Measurements from ENCODE around the gene THSD4.

Gene THSD4

DNA sequence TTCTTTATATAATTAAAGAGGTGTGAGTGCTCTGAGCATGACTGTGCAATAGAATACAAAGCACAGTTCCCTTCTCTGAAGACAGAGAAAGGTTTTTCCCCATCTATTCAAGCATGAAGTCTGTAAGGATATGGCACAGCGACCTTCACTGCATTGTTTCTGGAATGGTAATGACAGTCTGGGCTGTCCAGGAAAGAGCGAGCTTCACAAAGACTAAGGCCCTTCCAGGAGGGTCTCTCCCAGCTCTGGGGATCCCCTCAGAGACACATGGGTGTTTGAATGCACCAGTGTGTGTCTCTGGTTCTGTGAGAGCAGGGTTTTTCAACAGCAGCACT, 515.2 kb downstream of the THSD4 start:
- TF ChIP-seq, protein P1, sequence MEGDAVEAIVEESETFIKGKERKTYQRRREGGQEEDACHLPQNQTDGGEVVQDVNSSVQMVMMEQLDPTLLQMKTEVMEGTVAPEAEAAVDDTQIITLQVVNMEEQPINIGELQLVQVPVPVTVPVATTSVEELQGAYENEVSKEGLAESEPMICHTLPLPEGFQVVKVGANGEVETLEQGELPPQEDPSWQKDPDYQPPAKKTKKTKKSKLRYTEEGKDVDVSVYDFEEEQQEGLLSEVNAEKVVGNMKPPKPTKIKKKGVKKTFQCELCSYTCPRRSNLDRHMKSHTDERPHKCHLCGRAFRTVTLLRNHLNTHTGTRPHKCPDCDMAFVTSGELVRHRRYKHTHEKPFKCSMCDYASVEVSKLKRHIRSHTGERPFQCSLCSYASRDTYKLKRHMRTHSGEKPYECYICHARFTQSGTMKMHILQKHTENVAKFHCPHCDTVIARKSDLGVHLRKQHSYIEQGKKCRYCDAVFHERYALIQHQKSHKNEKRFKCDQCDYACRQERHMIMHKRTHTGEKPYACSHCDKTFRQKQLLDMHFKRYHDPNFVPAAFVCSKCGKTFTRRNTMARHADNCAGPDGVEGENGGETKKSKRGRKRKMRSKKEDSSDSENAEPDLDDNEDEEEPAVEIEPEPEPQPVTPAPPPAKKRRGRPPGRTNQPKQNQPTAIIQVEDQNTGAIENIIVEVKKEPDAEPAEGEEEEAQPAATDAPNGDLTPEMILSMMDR (conservative IDR thresholded peaks at IDR 0.05), result no peak
- H3K27ac ChIP-seq, result no peak overlapping the region

DNA sequence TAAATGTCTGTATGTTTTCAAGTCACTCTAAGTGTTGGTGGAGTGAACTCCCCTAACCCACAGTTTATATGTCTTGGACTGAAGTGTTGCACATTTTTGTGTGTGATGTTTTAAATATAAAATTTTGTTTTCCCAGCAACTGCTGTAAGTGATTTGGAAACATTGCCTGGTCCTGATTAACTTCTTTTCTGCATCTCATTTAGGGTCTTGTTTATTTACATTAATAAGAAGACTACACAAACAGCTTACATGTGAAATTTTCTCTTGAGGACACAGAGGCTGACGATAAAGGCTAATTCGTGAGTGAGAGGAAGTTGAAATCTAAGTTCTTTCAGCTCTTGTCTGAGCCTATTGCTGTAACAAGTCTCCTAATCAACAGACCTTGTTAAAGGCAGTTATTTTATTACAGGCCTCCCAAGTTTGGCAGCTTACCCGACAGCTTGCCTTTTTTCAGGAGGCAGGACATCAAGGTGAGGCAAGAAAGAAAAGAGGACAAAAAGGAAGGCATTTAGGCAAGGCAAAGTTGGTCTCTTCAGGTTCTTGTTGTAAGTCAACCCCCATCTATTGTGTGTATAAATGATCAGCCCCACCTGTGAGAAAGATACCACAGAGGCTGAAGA, 517.4 kb downstream of the THSD4 start:
- H3K27ac ChIP-seq, result no peak overlapping the region
- TF ChIP-seq, protein P1 (conservative IDR thresholded peaks at IDR 0.05), result no peak

DNA sequence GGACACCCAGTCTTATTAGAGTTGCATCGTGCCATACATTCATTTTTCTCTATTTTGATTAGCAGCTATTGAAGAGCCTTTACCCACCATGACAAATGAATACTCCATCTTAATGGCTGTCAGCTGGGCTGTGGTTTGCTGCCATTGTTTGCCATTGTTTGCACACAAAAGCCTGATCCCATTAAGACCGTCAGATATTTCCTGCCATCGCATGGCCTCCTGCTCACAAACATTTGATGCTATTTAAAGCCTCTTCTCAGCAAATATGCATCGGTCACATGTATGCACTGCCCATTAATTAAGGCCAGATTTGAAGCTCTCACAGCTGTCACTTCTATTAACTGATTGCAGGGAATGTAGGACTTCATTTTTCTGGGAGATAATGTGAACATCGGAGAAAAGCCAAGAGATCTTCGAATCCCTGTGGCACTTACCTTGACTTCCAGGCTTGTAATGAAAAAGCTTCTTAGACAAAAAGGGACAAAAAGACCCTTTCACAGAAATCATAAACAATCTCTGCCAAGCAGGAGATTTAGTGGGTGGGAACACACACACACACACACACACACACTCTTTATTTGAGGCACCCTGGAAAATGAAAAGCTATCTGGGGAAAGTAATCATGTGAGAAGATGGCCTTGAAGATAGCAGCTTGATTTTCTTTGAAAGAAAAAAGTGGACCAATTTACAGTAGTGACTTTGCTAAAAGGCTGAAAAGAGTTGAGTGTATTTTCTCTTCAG, 519.7 kb downstream of the THSD4 start:
- no peak overlapping the region for H3K27ac ChIP-seq
- TF ChIP-seq, protein P1 (conservative IDR thresholded peaks at IDR 0.05), result no peak

DNA sequence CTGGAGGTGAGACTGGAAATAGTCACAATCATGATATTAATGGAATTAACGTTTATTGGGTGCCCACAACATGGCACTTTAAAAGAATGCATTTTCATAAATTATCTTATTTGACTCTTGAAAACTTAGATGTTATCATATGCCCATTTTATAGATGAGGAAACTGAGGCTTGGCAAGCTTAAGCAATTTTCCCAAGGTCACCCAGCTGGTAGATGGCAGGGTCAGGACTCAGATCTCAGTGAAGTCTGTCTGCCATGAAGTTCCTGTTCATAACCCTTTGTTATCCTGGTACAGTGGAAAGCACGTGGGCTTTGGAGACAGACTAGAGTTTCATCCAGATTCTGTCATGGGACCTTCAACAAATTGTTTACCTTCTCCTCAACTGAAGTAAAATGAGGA, 520.5 kb downstream of the THSD4 start:
- no peak overlapping the region for H3K27ac ChIP-seq
- TF ChIP-seq, protein P1 (conservative IDR thresholded peaks at IDR 0.05), result no peak

DNA sequence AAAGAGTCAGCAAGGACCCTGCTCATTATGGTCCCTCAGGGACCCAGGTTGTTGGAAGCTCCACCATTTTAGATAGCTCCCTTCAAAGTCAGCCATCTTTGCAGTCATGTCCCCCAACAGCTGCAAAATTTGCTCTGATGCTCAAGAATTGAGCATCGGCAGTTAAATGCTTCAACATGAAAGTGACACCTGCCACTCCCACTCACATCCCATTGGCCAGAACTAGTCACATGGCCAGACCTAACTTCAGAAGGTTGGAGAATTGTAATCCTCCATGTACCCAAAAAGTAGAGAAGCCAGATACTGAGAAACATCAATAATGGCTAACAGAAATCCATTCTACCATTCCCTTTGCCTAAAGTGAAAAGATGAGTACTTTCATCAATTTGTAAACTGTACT, 523.6 kb downstream of the THSD4 start:
- no peak overlapping the region for H3K27ac ChIP-seq
- TF ChIP-seq, protein P1 (conservative IDR thresholded peaks at IDR 0.05), result no peak

DNA sequence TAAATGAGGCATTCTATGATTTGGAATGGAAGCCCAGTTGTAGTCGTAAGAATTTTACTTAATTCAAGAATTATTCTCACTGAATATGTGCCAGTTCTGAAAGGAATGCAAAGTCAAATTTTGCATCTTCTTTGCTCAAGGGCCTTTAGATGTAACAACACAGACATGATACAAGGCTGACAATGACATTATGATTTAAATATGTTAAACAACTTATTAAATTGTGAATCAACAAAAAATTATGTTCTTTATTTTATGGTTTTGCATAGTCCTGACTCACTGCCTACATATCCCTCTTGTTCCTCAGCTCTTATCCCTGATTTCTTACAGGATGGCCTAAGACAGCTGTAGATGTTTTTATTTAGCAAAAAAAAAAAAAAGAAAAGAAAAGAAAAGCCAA, 524.2 kb downstream of the THSD4 start:
- H3K27ac ChIP-seq, result no peak overlapping the region
- TF ChIP-seq, protein P1 (conservative IDR thresholded peaks at IDR 0.05), result no peak

DNA sequence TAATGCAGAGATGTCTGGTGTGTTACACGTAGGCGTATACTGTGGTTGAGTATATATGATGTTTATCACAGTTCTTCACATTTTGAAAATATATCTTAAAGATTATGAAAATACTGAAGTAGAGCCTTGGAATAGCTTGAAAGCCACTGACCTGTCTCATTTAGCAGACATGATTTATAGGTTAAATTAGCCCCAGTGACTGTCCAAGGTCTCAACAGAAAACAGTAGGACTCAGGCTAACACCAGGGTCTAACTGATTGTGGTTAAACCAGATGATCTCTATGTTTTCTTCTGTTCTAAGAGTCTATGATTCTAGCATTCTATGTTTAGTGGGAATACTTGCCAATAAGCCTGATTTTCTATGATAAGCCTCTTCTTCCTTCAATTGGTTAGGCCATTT, 528.6 kb downstream of the THSD4 start:
- H3K27ac ChIP-seq, result no peak overlapping the region
- TF ChIP-seq, protein P1 (conservative IDR thresholded peaks at IDR 0.05), result no peak

Data from VCaP (cell line).